ENCODE results near the gene GSN. TPM values are rescaled to one million over a fixed set of nuclear protein-coding genes. Genes with fewer than 3 reads are reported as not detected.
A peak's percentile ranks its signal among the peaks of the same experiment; 100 is the strongest.

GSN gene
- total and polyA plus RNA-seq, 9 of the 15 experiments (the other 6 are each of a cell fraction or from before 2014, with no cell fraction given) = 0.39 to 16.6 (median 8.2) TPM

DNA sequence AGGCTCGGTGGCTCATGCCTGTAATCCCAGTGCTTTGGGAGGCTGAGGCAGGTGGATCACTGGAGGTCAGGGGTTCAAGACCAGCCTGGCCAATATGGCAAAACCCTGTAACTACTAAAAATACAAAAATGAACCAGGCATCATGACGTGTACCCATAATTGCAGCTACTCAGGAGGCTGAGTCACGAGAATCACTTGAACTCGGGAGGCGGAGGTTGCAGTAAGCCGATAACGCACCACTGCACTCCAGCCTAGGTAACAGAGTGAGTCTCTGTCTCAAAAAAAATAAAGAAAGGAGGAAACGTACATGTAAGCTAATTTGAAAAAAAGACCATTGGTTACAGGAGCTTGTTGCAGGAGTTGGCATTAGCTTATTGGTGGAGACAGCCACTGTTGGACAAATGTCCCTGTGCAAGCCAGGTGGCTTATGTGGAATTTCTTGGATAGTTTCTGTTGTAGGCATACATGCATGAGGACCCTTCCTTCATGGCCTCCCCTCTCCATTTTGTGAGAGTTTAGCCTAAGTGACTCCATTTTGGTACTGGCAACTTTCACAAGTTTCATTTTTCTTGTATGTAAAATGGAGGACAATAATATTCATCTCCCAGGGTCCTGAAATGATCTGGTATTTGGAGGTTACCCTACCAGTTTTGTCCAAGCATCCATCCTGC, 49.5 kb upstream of the GSN start (continued):
- TF ChIP-seq ZNF644 (tag; IDR thresholded peaks at IDR 0.05; ENCODE audit: low read depth) (peak; percentile 93; the same call in 1 of the 2 replicates), JUND (IDR thresholded peaks at IDR 0.05; ENCODE audit: borderline replicate concordance, low read depth, low read length) (peak; percentile 63), JUND (tag; IDR thresholded peaks at IDR 0.05; ENCODE audit: borderline replicate concordance, low read depth, low read length) (peak; percentile 63; the same call in 2 of the 3 replicates), USF1 (CRISPR knock-in tag; IDR thresholded peaks at IDR 0.05) (no peak), DDX20 (tag; IDR thresholded peaks at IDR 0.05; ENCODE audit: low read depth) (peak; percentile 87), PURB (CRISPR knock-in tag; IDR thresholded peaks at IDR 0.05; ENCODE audit: low read depth) (no peak), ZNF124 (CRISPR knock-in tag; IDR thresholded peaks at IDR 0.05) (no peak), ATF3 (IDR thresholded peaks at IDR 0.05) (no peak; the same call in none of the 2 replicates), ATF3 (CRISPR knock-in tag; conservative IDR thresholded peaks at IDR 0.05) (0 out of 2 replicates have a peak, but pooled peaks have one; percentile 42), ARID1B (IDR thresholded peaks at IDR 0.05) (peak; percentile 78), MECOM (CRISPR knock-in tag; IDR thresholded peaks at IDR 0.05) (peak; percentile 67), CEBPZ (IDR thresholded peaks at IDR 0.05; ENCODE audit: borderline replicate concordance, low read depth, low read length) (no peak), BACH1 (tag; IDR thresholded peaks at IDR 0.05) (peak; percentile 89), KDM5B (IDR thresholded peaks at IDR 0.05; ENCODE audit: insufficient replicate concordance, low read depth, low read length) (no peak), HOMEZ (CRISPR knock-in tag; IDR thresholded peaks at IDR 0.05) (0 out of 2 replicates have a peak, but pooled peaks have one; percentile 46), HES1 (IDR thresholded peaks at IDR 0.05; ENCODE audit: low read depth) (no peak), ZNF316 (IDR thresholded peaks at IDR 0.05) (peak; percentile 49)
- TF ChIP-seq, protein P1, sequence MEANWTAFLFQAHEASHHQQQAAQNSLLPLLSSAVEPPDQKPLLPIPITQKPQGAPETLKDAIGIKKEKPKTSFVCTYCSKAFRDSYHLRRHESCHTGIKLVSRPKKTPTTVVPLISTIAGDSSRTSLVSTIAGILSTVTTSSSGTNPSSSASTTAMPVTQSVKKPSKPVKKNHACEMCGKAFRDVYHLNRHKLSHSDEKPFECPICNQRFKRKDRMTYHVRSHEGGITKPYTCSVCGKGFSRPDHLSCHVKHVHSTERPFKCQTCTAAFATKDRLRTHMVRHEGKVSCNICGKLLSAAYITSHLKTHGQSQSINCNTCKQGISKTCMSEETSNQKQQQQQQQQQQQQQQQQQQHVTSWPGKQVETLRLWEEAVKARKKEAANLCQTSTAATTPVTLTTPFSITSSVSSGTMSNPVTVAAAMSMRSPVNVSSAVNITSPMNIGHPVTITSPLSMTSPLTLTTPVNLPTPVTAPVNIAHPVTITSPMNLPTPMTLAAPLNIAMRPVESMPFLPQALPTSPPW (CRISPR knock-in tag; IDR thresholded peaks at IDR 0.05) = no peak

Measured in K562 (cell line).